Liver (tissue), 9 donors: Measurements from ENCODE around the gene NUDT22. TPM values are rescaled to one million over a fixed set of nuclear protein-coding genes. Genes with fewer than 3 reads are reported as not detected.

Experiments used
- DNase-seq: peaks from one replicate; pipeline ENCODE4 v3.0.0-alpha.2; 2017; ENCODE audit warnings: low spot score
- H3K27ac ChIP-seq, 2 donors: one replicate each; pipeline ENCODE4 v1.7.0; 2013; ENCODE audit warnings: inconsistent platforms in 2 of 2, low read length in 2 of 2, control low read depth in 1 of 2, low read depth in 1 of 2, mild to moderate bottlenecking in 1 of 2
- H3K27me3 ChIP-seq, 4 donors: one replicate each; pipeline versions ENCODE4 v1.6.1 to v1.7.0; 2013; ENCODE audit warnings: low read length in 3 of 4, inconsistent platforms in 1 of 4, mild to moderate bottlenecking in 1 of 4, moderate library complexity in 1 of 4; ENCODE audit not compliant: control insufficient read depth in 4 of 4, insufficient read depth in 4 of 4
- H3K36me3 ChIP-seq, 4 donors: one replicate each; pipeline versions ENCODE4 v1.6.1 to v1.7.0; 2013; ENCODE audit warnings: low read length in 3 of 4, mild to moderate bottlenecking in 3 of 4, low read depth in 1 of 4, moderate library complexity in 1 of 4; ENCODE audit not compliant: control insufficient read depth in 4 of 4, insufficient read depth in 3 of 4
- H3K4me1 ChIP-seq, 4 donors: one replicate each; pipeline versions ENCODE4 v1.6.1 to v1.7.0; 2013; ENCODE audit warnings: low read length in 3 of 4, mild to moderate bottlenecking in 3 of 4, moderate library complexity in 1 of 4; ENCODE audit not compliant: control insufficient read depth in 4 of 4, insufficient read depth in 4 of 4
- H3K4me3 ChIP-seq, 3 donors: one replicate each; pipeline versions ENCODE4 v1.6.1 to v1.7.0; 2013; ENCODE audit warnings: low read length in 3 of 3, control low read depth in 1 of 3, low read depth in 1 of 3, mild to moderate bottlenecking in 1 of 3
- H3K9ac ChIP-seq, 2 donors: one replicate each; pipeline ENCODE4 v1.7.0; 2013; ENCODE audit warnings: low read length in 2 of 2, mild to moderate bottlenecking in 2 of 2, moderate library complexity in 2 of 2, control low read depth in 1 of 2, low read depth in 1 of 2
- H3K9me3 ChIP-seq, 4 donors: one replicate each; pipeline versions ENCODE4 v1.6.1 to v1.7.0; 2013; ENCODE audit warnings: low read length in 3 of 4; ENCODE audit not compliant: control insufficient read depth in 4 of 4
- EGR1 ChIP-seq, 2 donors: IDR thresholded peaks; 2 replicates each; pipeline ENCODE4 v1.6.1; 2016 to 2018; ENCODE audit warnings: antibody characterized with exemption in 2 of 2, low read depth in 2 of 2
- FOXA1 ChIP-seq: IDR thresholded peaks from 2 replicates; pipeline ENCODE4 v1.6.1; 2016; ENCODE audit warnings: antibody characterized with exemption
- FOXA2 ChIP-seq: IDR thresholded peaks from 2 replicates; pipeline ENCODE4 v1.6.1; 2016; ENCODE audit warnings: antibody characterized with exemption
- GABPA ChIP-seq, 2 donors: IDR thresholded peaks in 1 of 2; conservative IDR thresholded peaks in 1 of 2; 2 replicates each; pipeline ENCODE4 v1.6.1; 2016; ENCODE audit warnings: antibody characterized with exemption in 2 of 2, mild to moderate bottlenecking in 1 of 2, moderate library complexity in 1 of 2
- HNF4A ChIP-seq, 2 donors: conservative IDR thresholded peaks; 2 replicates each; pipeline ENCODE4 v1.6.1; 2016; ENCODE audit warnings: antibody characterized with exemption in 2 of 2, mild to moderate bottlenecking in 2 of 2
- HNF4G ChIP-seq: IDR thresholded peaks from 2 replicates; pipeline ENCODE4 v1.6.1; 2016; ENCODE audit warnings: antibody characterized with exemption
- JUND ChIP-seq, 2 donors: IDR thresholded peaks; 2 replicates each; pipeline ENCODE4 v1.6.1; 2016; ENCODE audit warnings: antibody characterized with exemption in 2 of 2
- NR2F2 ChIP-seq: IDR thresholded peaks from 2 replicates; pipeline ENCODE4 v1.6.1; 2016; ENCODE audit warnings: antibody characterized with exemption
- RXRA ChIP-seq, 2 donors: IDR thresholded peaks; 2 replicates each; pipeline ENCODE4 v1.6.1; 2017 to 2018; ENCODE audit warnings: antibody characterized with exemption in 2 of 2, mild to moderate bottlenecking in 1 of 2
- SP1 ChIP-seq: IDR thresholded peaks from 2 replicates; pipeline ENCODE4 v1.6.1; 2018; ENCODE audit warnings: antibody characterized with exemption, mild to moderate bottlenecking
- YY1 ChIP-seq: IDR thresholded peaks from 2 replicates; pipeline ENCODE4 v1.6.1; 2016; ENCODE audit warnings: antibody characterized with exemption, mild to moderate bottlenecking
- WGBS: extraction: QIAGEN DNeasy Blood & Tissue Kit; methylation state at CpG from one replicate; pipeline ENCODE4 v1.1.7; 2013; 5-methylcytosine and 5-hydroxymethylcytosine counted together
- polyA plus RNA-seq, 2 donors: library from polyadenylated mRNA; stranded (reverse) in 1 of 2; unstranded in 1 of 2; fragments of 200-250 nt in 1 of 2; fragments of >200 nt in 1 of 2; fragmentation: Nextera tagmentation in 1 of 2; extraction: Ambion mirVana in 1 of 2; gene quantifications; one replicate each; pipeline versions ENCODE4 v1.2.1 to v1.2.3, GENCODE V29; 2013 to 2015
- total RNA-seq, 2 donors: library from RNA; depleted of rRNA; stranded (reverse); fragments of >200 nt; gene quantifications; one replicate each; pipeline ENCODE4 v1.2.3, GENCODE V29; 2014
- TF ChIP-seq, protein P1 (sequence below): IDR thresholded peaks from 2 replicates; pipeline ENCODE4 v1.6.1; 2016; ENCODE audit warnings: antibody characterized with exemption
- TF ChIP-seq, protein P2 (sequence below): fragments of 150-350 bp; IDR thresholded peaks from 2 replicates; pipeline ENCODE4 v1.5.1; 2017; ENCODE audit warnings: improper control_type of control experiment, low read depth, low read length; ENCODE audit not compliant: missing input control
- TF ChIP-seq, protein P3 (sequence below): IDR thresholded peaks from 2 replicates; pipeline ENCODE4 v1.6.1; 2016; ENCODE audit warnings: antibody characterized with exemption
- TF ChIP-seq, protein P4 (sequence below): IDR thresholded peaks from 2 replicates; pipeline ENCODE4 v1.6.1; 2016; ENCODE audit warnings: antibody characterized with exemption
- donor health status: healthy.
- donor health status: healthy.
- donor health status: healthy.
- donor health status: healthy.
- donor health status: healthy.

NUDT22 gene
- total and polyA plus RNA-seq, 4 donors: 20.0 to 47.8 (median 41.2) TPM

DNA sequence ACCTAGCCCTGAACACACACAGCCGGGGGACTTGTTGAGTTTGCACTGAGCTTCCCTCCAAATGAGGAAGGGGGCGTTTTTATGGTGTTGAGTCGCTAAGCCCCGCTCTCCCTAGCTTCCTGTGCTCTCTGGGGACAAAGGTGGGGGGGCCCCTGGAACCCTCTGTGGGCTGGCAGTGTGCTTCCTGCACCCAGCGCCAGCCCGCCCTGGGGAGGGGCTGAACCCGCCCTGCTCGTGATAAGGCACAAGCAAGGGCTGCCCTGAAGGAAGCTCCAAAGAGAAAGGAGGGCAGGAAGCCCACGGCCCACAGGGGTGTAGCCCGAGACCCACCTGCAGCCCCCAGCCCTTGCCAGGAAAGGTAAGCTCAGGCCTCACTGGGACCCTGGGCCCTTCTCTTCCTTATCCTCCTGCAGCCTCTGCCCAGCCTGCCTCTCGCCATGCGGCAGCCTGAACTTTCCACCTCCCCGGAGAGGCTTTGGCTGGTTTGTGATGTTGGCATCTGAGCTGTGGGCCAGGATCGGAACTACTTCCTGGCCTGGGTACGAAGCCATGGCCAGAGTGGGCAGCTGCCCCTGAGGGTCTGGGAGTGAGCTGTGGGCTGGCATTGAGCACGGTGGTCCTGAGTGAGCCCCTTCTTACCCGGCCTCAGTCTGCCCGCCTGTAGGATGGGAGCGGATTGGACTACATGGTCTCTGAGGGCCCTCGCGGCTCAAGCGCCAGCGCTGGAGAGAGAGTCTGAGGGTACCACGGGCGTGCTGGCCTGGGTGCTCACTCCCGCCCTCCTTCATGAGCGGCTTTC lies 19.4 kb upstream of the NUDT22 start, which contains the start of gene FERMT3:
Gene FERMT3 (plus strand): TSS at position 265 of the 799 bp plus-strand sequence. CDS start 644 bp downstream, outside the sequence.
- Histone ChIP-seq H3K27ac (peak within 1 kb of the TSS; percentile 82 to 83), H3K4me1 (peaks cover 0 to 12% (median 2%) of the 10 kb centered on the region in 4 donors), H3K36me3 (peaks cover 16 to 27% (median 23%) of the 10 kb centered on the region in 4 donors), H3K9me3 (no peaks in the 10 kb centered on the region), H3K9ac (peak within 1 kb of the TSS; percentile 34 to 54), H3K4me3 (peak within 1 kb of the TSS; percentile 28 to 60 (median 38)), H3K27me3 (no peaks in the 10 kb centered on the region)
- DNase-seq: peak; percentile 77
- TF ChIP-seq, protein P1, sequence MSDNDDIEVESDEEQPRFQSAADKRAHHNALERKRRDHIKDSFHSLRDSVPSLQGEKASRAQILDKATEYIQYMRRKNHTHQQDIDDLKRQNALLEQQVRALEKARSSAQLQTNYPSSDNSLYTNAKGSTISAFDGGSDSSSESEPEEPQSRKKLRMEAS: peak; percentile 14
- TF ChIP-seq NR2F2: no peak
- no peak for TF ChIP-seq YY1
- TF ChIP-seq, protein P2, sequence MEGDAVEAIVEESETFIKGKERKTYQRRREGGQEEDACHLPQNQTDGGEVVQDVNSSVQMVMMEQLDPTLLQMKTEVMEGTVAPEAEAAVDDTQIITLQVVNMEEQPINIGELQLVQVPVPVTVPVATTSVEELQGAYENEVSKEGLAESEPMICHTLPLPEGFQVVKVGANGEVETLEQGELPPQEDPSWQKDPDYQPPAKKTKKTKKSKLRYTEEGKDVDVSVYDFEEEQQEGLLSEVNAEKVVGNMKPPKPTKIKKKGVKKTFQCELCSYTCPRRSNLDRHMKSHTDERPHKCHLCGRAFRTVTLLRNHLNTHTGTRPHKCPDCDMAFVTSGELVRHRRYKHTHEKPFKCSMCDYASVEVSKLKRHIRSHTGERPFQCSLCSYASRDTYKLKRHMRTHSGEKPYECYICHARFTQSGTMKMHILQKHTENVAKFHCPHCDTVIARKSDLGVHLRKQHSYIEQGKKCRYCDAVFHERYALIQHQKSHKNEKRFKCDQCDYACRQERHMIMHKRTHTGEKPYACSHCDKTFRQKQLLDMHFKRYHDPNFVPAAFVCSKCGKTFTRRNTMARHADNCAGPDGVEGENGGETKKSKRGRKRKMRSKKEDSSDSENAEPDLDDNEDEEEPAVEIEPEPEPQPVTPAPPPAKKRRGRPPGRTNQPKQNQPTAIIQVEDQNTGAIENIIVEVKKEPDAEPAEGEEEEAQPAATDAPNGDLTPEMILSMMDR: no peak
- TF ChIP-seq JUND (IDR thresholded peaks at IDR 0.05): no peak
- 69% methylated on average over 27 of the region's 27 CpGs for WGBS

DNA sequence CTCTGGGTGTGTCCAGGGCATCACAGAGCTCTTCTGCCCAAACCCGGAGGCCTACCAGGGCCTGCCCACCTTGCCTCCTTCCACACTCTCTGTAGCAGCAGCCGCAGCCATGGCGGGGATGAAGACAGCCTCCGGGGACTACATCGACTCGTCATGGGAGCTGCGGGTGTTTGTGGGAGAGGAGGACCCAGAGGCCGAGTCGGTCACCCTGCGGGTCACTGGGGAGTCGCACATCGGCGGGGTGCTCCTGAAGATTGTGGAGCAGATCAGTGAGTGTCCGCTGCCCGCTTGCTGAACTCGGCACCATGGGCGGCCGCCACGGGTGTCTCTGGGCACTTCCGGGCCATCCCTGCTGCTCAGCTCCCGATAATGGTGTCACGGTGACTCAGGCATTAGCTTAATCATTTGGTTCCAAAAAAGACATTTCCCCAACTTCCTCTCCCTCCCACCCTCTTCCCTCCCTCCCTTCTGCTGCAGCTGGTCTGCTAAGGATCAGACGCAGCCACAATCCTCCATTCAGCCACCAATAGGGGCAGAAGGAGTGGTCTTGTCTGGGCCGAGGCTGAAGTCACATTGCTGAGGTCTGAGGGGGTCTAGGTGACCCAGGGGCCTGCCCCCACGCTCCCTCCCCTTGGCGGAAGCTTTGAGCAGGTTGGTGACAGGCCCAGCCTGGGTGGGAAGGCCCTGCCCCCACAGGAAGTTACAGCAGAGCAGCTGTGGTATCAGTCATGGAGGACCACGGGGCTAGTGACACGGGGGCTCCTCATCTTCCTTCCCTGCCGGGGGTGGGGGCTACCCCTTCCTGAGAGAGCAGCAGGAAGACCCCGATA lies 18.6 kb upstream of the NUDT22 start:
- H3K9me3 ChIP-seq: no peaks in the 10 kb centered on the region
- H3K4me1 ChIP-seq: peaks cover 0 to 12% (median 2%) of the 10 kb centered on the region in 4 donors
- peak overlapping the region in 2 of 3 donors; percentile 28 to 38 for H3K4me3 ChIP-seq
- peaks cover 15 to 30% (median 22%) of the 10 kb centered on the region in 4 donors for H3K36me3 ChIP-seq
- peak overlapping the region; percentile 82 to 83 for H3K27ac ChIP-seq
- peak; percentile 79 for DNase-seq
- TF ChIP-seq GABPA (IDR thresholded peaks at IDR 0.05 in 1 of 2, conservative IDR thresholded peaks at IDR 0.05 in 1 of 2): peak in 1 of 2 donors; percentile 65
- peak; percentile 48 for TF ChIP-seq YY1
- TF ChIP-seq, protein P3, sequence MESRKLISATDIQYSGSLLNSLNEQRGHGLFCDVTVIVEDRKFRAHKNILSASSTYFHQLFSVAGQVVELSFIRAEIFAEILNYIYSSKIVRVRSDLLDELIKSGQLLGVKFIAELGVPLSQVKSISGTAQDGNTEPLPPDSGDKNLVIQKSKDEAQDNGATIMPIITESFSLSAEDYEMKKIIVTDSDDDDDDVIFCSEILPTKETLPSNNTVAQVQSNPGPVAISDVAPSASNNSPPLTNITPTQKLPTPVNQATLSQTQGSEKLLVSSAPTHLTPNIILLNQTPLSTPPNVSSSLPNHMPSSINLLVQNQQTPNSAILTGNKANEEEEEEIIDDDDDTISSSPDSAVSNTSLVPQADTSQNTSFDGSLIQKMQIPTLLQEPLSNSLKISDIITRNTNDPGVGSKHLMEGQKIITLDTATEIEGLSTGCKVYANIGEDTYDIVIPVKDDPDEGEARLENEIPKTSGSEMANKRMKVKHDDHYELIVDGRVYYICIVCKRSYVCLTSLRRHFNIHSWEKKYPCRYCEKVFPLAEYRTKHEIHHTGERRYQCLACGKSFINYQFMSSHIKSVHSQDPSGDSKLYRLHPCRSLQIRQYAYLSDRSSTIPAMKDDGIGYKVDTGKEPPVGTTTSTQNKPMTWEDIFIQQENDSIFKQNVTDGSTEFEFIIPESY: no peak
- peak; percentile 62 for TF ChIP-seq NR2F2
- peak overlapping the region; percentile 34 to 54 for H3K9ac ChIP-seq
- 65% methylated on average over 30 of the region's 30 CpGs for WGBS
- no peaks in the 10 kb centered on the region for H3K27me3 ChIP-seq

DNA sequence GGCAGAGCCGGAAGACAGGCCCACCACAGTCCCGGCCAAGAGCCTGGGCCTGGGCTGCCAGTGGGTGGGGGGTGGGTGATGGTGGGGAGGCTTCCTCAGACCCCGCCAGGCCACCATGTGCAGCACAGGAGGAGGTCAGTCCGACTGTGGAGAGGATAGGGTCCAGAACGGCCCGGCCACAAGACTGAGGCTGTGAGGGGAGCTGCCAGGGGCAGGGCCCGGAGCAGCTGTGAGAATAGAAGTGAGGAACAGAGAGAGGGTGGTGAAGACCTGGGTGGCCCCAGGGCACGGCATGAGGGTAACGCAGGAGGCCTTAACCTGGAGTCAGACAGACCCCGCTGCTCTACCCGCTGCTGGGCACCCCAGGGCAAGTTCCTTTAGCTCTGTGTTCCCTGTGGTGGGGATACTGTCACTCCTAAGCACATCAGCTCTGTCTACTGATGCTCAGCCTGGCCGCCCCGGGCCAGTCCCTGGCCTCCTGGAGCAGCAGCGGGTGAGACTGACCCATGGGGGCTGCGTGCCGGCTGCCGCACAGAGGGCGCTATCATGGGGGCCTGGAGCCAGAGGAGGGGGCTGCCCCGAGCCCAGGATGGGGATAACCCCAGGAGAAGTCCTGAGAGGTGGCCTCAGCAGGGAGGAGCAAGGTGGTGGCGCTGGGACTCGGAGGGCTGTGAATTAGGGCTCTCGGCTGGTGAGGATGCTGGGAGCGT lies 17.8 kb upstream of the NUDT22 start:
- H3K9me3 ChIP-seq: no peaks in the 10 kb centered on the region
- H3K4me3 ChIP-seq: peak overlapping the region in 1 of 3 donors; percentile 38
- no peak for DNase-seq
- no peak overlapping the region for H3K9ac ChIP-seq
- H3K27me3 ChIP-seq: no peaks in the 10 kb centered on the region
- peaks cover 0 to 12% (median 2%) of the 10 kb centered on the region in 4 donors for H3K4me1 ChIP-seq
- H3K27ac ChIP-seq: peak overlapping the region; percentile 82 to 83
- 82% methylated on average over 23 of the region's 23 CpGs for WGBS
- H3K36me3 ChIP-seq: peaks cover 9 to 22% (median 17%) of the 10 kb centered on the region in 4 donors
- TF ChIP-seq HNF4A (conservative IDR thresholded peaks at IDR 0.05): no peak
- no peak for TF ChIP-seq NR2F2
- TF ChIP-seq RXRA (IDR thresholded peaks at IDR 0.05): no peak
- TF ChIP-seq, protein P3: no peak
- TF ChIP-seq YY1: no peak
- TF ChIP-seq, protein P4, sequence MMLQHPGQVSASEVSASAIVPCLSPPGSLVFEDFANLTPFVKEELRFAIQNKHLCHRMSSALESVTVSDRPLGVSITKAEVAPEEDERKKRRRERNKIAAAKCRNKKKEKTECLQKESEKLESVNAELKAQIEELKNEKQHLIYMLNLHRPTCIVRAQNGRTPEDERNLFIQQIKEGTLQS: no peak
- TF ChIP-seq EGR1 (IDR thresholded peaks at IDR 0.05; ENCODE audit: low read depth in 2 of 2): no peak
- no peak for TF ChIP-seq HNF4G
- TF ChIP-seq FOXA2: no peak
- TF ChIP-seq FOXA1: no peak
- no peak for TF ChIP-seq JUND (IDR thresholded peaks at IDR 0.05)
- TF ChIP-seq SP1: no peak
